B cell (primary cell): ENCODE measurements around the gene PTPRN2. TPM values are rescaled to one million over a fixed set of nuclear protein-coding genes. Genes with fewer than 3 reads are reported as not detected.

Source experiments
- ATAC-seq: fragments of 200-7000 bp; cut with Tn5 transposase; one replicate; pipeline ENCODE4 v1.10.0; 2021; ENCODE audit warnings: low read depth, mild to moderate bottlenecking, moderate number of reproducible peaks, moderate library complexity
- CTCF ChIA-PET: fragments of 350-600 bp; sonication (Branson Sonifier 250); formaldehyde crosslinking; loops from one replicate; lab custom pipeline; 2021; ENCODE audit warnings: antibody characterized with exemption, inconsistent platforms; lab: Charles Lee
- POLR2A ChIA-PET: fragments of 350-600 bp; sonication (Branson Sonifier 250); formaldehyde crosslinking; loops from one replicate; lab custom pipeline; 2021; ENCODE audit warnings: antibody characterized with exemption; lab: Charles Lee
- DNase-seq: peaks from one replicate; pipeline ENCODE4 v3.0.0; 2013
- H2AFZ ChIP-seq: 2 replicates; pipeline ENCODE4 v1.6.1; 2012; ENCODE audit warnings: mild to moderate bottlenecking, low read depth, low read length; ENCODE audit not compliant: insufficient read depth, poor library complexity, severe bottlenecking
- H3K27ac ChIP-seq, 2 donors: 1 replicate in 1 of 2; 2 replicates in 1 of 2; pipeline ENCODE4 v1.5.1; 2012 to 2013; ENCODE audit warnings: low read length in 2 of 2, mild to moderate bottlenecking in 2 of 2, moderate library complexity in 1 of 2
- H3K27me3 ChIP-seq, 4 experiments: fragments of 200-600 bp in 1 of 4; sonication (generic) in 1 of 4; replicated peaks in 1 of 4; 1 replicate in 2 of 4; 2 replicates in 2 of 4; pipeline versions ENCODE4 v1.6.1 to v1.7.0; 2013 to 2016; ENCODE audit warnings: low read length in 3 of 4, mild to moderate bottlenecking in 2 of 4, mixed read lengths in 1 of 4, moderate library complexity in 1 of 4; ENCODE audit not compliant: insufficient read depth in 4 of 4, control insufficient read depth in 3 of 4; ENCODE audit errors: control extremely low read depth in 1 of 4
- H3K36me3 ChIP-seq, 2 experiments: replicated peaks in 1 of 2; 1 replicate in 1 of 2; 2 replicates in 1 of 2; pipeline versions ENCODE4 v1.6.1 to v1.7.1; 2013; ENCODE audit warnings: low read length in 1 of 2; ENCODE audit not compliant: insufficient read depth in 2 of 2, control insufficient read depth in 1 of 2; ENCODE audit errors: control extremely low read depth in 1 of 2, extremely low read depth in 1 of 2
- H3K4me1 ChIP-seq, 2 donors: fragments of 200-600 bp in 1 of 2; sonication (generic) in 1 of 2; 1 replicate in 1 of 2; 2 replicates in 1 of 2; pipeline versions ENCODE4 v1.5.1 to v1.6.1; 2013 to 2017; ENCODE audit warnings: low read length in 2 of 2; ENCODE audit not compliant: control insufficient read depth in 2 of 2, insufficient read depth in 2 of 2
- H3K4me2 ChIP-seq: replicated peaks from 2 replicates; pipeline ENCODE3; 2012; ENCODE audit warnings: mild to moderate bottlenecking, low read depth, low read length; ENCODE audit not compliant: poor library complexity, severe bottlenecking
- H3K4me3 ChIP-seq, 5 experiments: fragments of 200-600 bp in 1 of 5; sonication (generic) in 1 of 5; 1 replicate in 3 of 5; 2 replicates in 2 of 5; pipeline versions ENCODE4 v1.5.1 to v1.7.0; 2011 to 2016; ENCODE audit warnings: low read length in 4 of 5, mild to moderate bottlenecking in 4 of 5, low read depth in 2 of 5, control low read depth in 1 of 5, moderate library complexity in 1 of 5; ENCODE audit not compliant: insufficient read depth in 1 of 5; ENCODE audit errors: control extremely low read depth in 1 of 5, extremely low read depth in 1 of 5
- H3K79me2 ChIP-seq: fragments of 200-600 bp; sonication (generic); one replicate; pipeline ENCODE4 v1.6.0; 2016; ENCODE audit warnings: low read length; ENCODE audit not compliant: control insufficient read depth, insufficient read depth
- H3K9ac ChIP-seq: fragments of 200-600 bp; sonication (generic); 2 replicates; pipeline ENCODE4 v1.6.1; 2017; ENCODE audit warnings: mild to moderate bottlenecking, low read length, moderate library complexity
- H3K9me3 ChIP-seq, 3 donors: one replicate each; pipeline versions ENCODE4 v1.6.1 to v1.7.1; 2013; ENCODE audit warnings: low read length in 2 of 3; ENCODE audit not compliant: control insufficient read depth in 2 of 3, insufficient read depth in 1 of 3; ENCODE audit errors: control extremely low read depth in 1 of 3
- H4K20me1 ChIP-seq: 2 replicates; pipeline ENCODE4 v1.6.0; 2012; ENCODE audit warnings: mild to moderate bottlenecking, low read length; ENCODE audit not compliant: insufficient read depth, control insufficient read depth, poor library complexity, severe bottlenecking
- H3K27ac Mint-ChIP-seq: one replicate; pipeline ENCODE4 v1.8.0; 2021; ENCODE audit warnings: mixed read lengths
- H3K27me3 Mint-ChIP-seq: one replicate; pipeline ENCODE4 v1.8.0; 2021; ENCODE audit warnings: mixed read lengths
- H3K4me1 Mint-ChIP-seq: one replicate; pipeline ENCODE4 v1.8.0; 2021; ENCODE audit warnings: mixed read lengths
- H3K4me3 Mint-ChIP-seq: one replicate; pipeline ENCODE4 v1.8.0; 2021; ENCODE audit warnings: mixed read lengths
- H3K9me3 Mint-ChIP-seq: one replicate; pipeline ENCODE4 v1.8.0; 2022; ENCODE audit warnings: mixed read lengths; ENCODE audit not compliant: insufficient read depth
- CTCF ChIP-seq: fragments of 200-600 bp; IDR thresholded peaks from one replicate; pipeline ENCODE4 v1.8.0; 2022; ENCODE audit warnings: antibody characterized with exemption, mild to moderate bottlenecking
- EZH2 ChIP-seq: IDR thresholded peaks from 2 replicates; pipeline ENCODE4 v1.6.1; 2012; ENCODE audit warnings: borderline replicate concordance, low read depth, mild to moderate bottlenecking, moderate library complexity, low read length; ENCODE audit not compliant: insufficient read depth, poor library complexity, severe bottlenecking
- WGBS: methylation state at CpG from one replicate; pipeline ENCODE4 v1.1.5; 2013; ENCODE audit warnings: missing lambda C conversion rate; ENCODE audit not compliant: insufficient coverage; 5-methylcytosine and 5-hydroxymethylcytosine counted together
- intact Hi-C: fragments of 100-400 bp; cut with micrococcal nuclease; formaldehyde crosslinking; loops from one replicate; pipeline ENCODE4 v1.10.0; 2022
- polyA plus RNA-seq: library from polyadenylated mRNA; depleted of rRNA; stranded (reverse); fragments of >200 nt; gene quantifications from 2 replicates; pipeline ENCODE4 v1.2.3, GENCODE V29; 2012
- total RNA-seq, 2 donors: library from RNA; stranded (reverse); fragments of 120-200 nt in 1 of 2; gene quantifications; 1 replicate in 1 of 2; 2 replicates in 1 of 2; pipeline versions ENCODE4 v1.2.3 to v1.2.4, GENCODE V29; 2013 to 2022

The PTPRN2 gene
- total and polyA plus RNA-seq, 2 donors (not counting 1 experiment from before 2014, with no cell fraction given): 2.0 to 5.0 TPM

- Mint-ChIP-seq H3K4me1 (no peaks in the 10 kb centered on the region), H3K9me3 (peaks cover 5% of the 10 kb centered on the region), H3K27me3 (no peaks in the 10 kb centered on the region), H3K27ac (no peak overlapping the region), H3K4me3 (no peak overlapping the region)
- H3K9ac ChIP-seq: no peak overlapping the region
- no peaks in the 10 kb centered on the region for H3K4me1 ChIP-seq
- DNase-seq (no peak), ATAC-seq (no peak)
- TF ChIP-seq CTCF (no peak), EZH2 (no peak)
- no peak overlapping the region for H3K4me3 ChIP-seq
- no peaks in the 10 kb centered on the region for H4K20me1 ChIP-seq
- ChIA-PET POLR2A (no interaction called here), CTCF (no interaction called here)
- H3K27me3 ChIP-seq: no peaks in the 10 kb centered on the region
- intact Hi-C loops: no loop called here
- peaks cover 0 to 11% (median 0%) of the 10 kb centered on the region in 3 donors for H3K9me3 ChIP-seq
- WGBS: 82% methylated on average over 18 of the region's 19 CpGs
- H3K79me2 ChIP-seq: no peaks in the 10 kb centered on the region
- no peak overlapping the region for H2AFZ ChIP-seq
- H3K36me3 ChIP-seq: no peaks in the 10 kb centered on the region
- no peak overlapping the region for H3K4me2 ChIP-seq
- no peak overlapping the region for H3K27ac ChIP-seq
These were observed 1043.4 kb downstream of the PTPRN2 start for GRCh38 chr7:157544226-157544625.

GRCh38 chr7:157543791-157544190, 1043.8 kb downstream of the PTPRN2 start:
- Mint-ChIP-seq H3K27me3 (no peaks in the 10 kb centered on the region), H3K4me3 (no peak overlapping the region), H3K4me1 (no peaks in the 10 kb centered on the region), H3K27ac (no peak overlapping the region), H3K9me3 (peaks cover 5% of the 10 kb centered on the region)
- H3K27ac ChIP-seq: no peak overlapping the region
- ChIA-PET CTCF (no interaction called here), POLR2A (no interaction called here)
- no peak for DNase-seq
- ATAC-seq: no peak
- H3K9ac ChIP-seq: no peak overlapping the region
- H4K20me1 ChIP-seq: no peaks in the 10 kb centered on the region
- H3K27me3 ChIP-seq: no peaks in the 10 kb centered on the region
- no peak overlapping the region for H3K4me3 ChIP-seq
- no peak for TF ChIP-seq CTCF
- TF ChIP-seq EZH2: no peak
- no peaks in the 10 kb centered on the region for H3K36me3 ChIP-seq
- no peaks in the 10 kb centered on the region for H3K4me1 ChIP-seq
- H3K4me2 ChIP-seq: no peak overlapping the region
- intact Hi-C loops: no loop called here
- peaks cover 0 to 11% (median 0%) of the 10 kb centered on the region in 3 donors for H3K9me3 ChIP-seq
- WGBS: 96% methylated on average over 12 of the region's 12 CpGs
- H2AFZ ChIP-seq: no peak overlapping the region
- H3K79me2 ChIP-seq: no peaks in the 10 kb centered on the region
